Stimulated activated effector memory CD8-positive, alpha-beta T cell treated with anti-CD3 and anti-CD28 coated beads, Interleukin-12 subunit alpha, Interleukin-12 subunit beta, amount 100 ng/mL, for 72 hours (primary cell): ENCODE measurements around the gene NTSR1.
A peak's percentile ranks its signal among the peaks of the same experiment; 100 is the strongest.

ENCODE experiments used
- ATAC-seq: fragments of 150-1000 bp; cut with Tn5 transposase; 2 replicates; pipeline ENCODE4 v1.10.0; 2021
- DNase-seq, 2 donors: peaks; one replicate each; pipeline ENCODE4 v3.0.0; 2021 to 2022; ENCODE audit warnings: low spot score in 2 of 2
- H3K27ac Mint-ChIP-seq: one replicate; pipeline ENCODE4 v1.8.0; 2022; ENCODE audit warnings: mild to moderate bottlenecking, mixed read lengths
- H3K36me3 Mint-ChIP-seq: one replicate; pipeline ENCODE4 v1.8.0; 2022; ENCODE audit warnings: mild to moderate bottlenecking, mixed read lengths
- H3K4me1 Mint-ChIP-seq: one replicate; pipeline ENCODE4 v1.8.0; 2022; ENCODE audit warnings: mixed read lengths
- H3K4me3 Mint-ChIP-seq: one replicate; pipeline ENCODE4 v1.8.0; 2022; ENCODE audit warnings: mild to moderate bottlenecking, mixed read lengths
- H3K9me3 Mint-ChIP-seq: one replicate; pipeline ENCODE4 v1.8.0; 2022; ENCODE audit warnings: mixed read lengths

NTSR1 gene

GRCh38 chr20:62707921-62708521 is 615 bp upstream of the NTSR1 start:
- ATAC-seq (peak; percentile 35), DNase-seq (no peak)
- no peaks in the 10 kb centered on the region for H3K36me3 Mint-ChIP-seq
- no peaks in the 10 kb centered on the region for H3K9me3 Mint-ChIP-seq
- peaks cover 17% of the 10 kb centered on the region for H3K4me1 Mint-ChIP-seq
- no peak overlapping the region for H3K27ac Mint-ChIP-seq
- H3K4me3 Mint-ChIP-seq = peak overlapping the region; percentile 24

DNA sequence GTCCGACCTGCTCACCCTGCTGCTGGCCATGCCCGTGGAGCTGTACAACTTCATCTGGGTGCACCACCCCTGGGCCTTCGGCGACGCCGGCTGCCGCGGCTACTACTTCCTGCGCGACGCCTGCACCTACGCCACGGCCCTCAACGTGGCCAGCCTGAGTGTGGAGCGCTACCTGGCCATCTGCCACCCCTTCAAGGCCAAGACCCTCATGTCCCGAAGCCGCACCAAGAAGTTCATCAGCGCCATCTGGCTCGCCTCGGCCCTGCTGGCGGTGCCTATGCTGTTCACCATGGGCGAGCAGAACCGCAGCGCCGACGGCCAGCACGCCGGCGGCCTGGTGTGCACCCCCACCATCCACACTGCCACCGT is 885 bp downstream of the NTSR1 start:
- ATAC-seq (no peak), DNase-seq (no peak)
- peaks cover 8% of the 10 kb centered on the region for H3K4me1 Mint-ChIP-seq
- H3K9me3 Mint-ChIP-seq = no peaks in the 10 kb centered on the region
- H3K27ac Mint-ChIP-seq = no peak overlapping the region
- no peak overlapping the region for H3K4me3 Mint-ChIP-seq
- H3K36me3 Mint-ChIP-seq = no peaks in the 10 kb centered on the region

DNA sequence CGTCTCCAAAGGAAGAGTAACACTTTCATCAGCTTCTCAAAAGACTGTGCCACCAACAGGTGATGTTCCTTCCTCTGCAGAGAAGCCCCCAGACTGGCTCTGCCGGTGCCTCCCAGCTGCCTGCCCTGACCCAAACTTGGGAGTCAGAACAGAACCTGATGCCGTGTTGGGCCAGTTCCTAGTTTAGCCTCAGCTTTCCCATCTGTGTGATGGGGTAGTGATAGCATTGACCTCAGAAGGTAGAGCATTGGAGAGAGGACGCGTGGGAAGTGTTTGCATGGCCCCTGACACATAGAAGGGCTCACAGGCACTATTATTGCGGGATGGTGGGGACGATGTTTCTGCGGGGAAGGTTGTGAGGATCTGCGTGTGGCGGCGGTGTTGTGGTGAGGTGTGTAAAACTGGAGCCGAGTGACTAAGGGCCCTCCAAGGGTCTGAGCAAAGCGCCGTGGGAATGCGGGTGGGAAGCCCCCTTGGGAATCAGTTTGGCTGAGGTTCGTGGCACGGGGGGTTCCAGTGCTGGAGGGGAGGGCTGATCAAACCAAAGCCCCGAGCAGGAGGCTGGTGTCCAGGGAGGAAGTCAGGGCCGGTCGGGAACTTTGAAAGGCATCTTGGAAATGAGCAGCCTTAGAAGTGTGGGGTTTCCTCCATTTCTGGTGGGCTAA is 1.7 kb downstream of the NTSR1 start:
- no peak overlapping the region for H3K27ac Mint-ChIP-seq
- H3K9me3 Mint-ChIP-seq = no peaks in the 10 kb centered on the region
- H3K4me1 Mint-ChIP-seq = peaks cover 4% of the 10 kb centered on the region
- no peak overlapping the region for H3K4me3 Mint-ChIP-seq
- DNase-seq (no peak), ATAC-seq (no peak)
- no peaks in the 10 kb centered on the region for H3K36me3 Mint-ChIP-seq

DNA sequence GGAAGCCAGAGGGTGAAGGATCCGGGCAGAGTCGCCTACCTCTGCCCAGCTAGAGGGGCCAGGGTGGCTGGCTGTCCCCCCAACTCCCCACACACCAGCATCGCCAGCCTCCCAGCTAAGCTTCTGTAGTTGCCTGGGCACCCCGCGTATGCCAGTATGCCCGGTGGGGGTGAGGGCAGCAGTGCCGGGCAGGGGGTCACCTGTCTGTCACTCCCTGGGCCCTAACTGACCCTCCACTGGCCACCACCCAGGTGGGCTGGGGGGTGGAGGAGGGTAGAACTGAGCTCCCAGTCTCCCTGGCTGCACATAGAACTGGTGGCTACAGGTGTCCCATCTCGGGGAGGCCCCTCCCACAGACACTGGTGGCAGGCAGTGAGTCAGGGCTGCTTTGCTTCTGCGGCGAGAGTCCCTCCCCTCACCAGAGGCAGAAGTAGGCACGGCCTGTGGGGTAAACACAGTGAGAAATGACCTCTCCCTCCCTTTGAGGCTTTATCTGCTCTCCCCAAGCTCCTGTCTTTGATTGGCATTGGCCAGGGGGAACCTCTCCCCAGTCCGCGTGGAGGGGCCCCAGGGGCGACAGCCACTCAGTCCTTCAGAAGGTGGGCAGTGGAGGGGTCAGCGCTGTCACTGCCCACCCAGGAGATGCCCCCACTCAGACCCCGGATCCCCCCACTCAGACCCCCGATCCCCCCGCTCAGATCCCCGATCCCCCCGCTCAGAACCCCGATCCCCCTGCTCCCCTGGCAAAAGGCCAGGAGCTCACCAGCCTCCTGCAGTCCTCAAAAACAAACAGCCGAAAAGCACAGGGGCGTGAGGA is 2.5 kb downstream of the NTSR1 start:
- H3K4me3 Mint-ChIP-seq = no peak overlapping the region
- H3K27ac Mint-ChIP-seq = no peak overlapping the region
- peaks cover 9% of the 10 kb centered on the region for H3K4me1 Mint-ChIP-seq
- peak; percentile 79 for ATAC-seq
- no peaks in the 10 kb centered on the region for H3K9me3 Mint-ChIP-seq
- no peak for DNase-seq
- no peaks in the 10 kb centered on the region for H3K36me3 Mint-ChIP-seq

GRCh38 chr20:62711703-62712101 is 3.1 kb downstream of the NTSR1 start:
- Mint-ChIP-seq H3K36me3 (no peaks in the 10 kb centered on the region), H3K4me1 (peaks cover 16% of the 10 kb centered on the region), H3K27ac (no peak overlapping the region), H3K4me3 (no peak overlapping the region), H3K9me3 (no peaks in the 10 kb centered on the region)
- DNase-seq (no peak), ATAC-seq (no peak)

- Mint-ChIP-seq H3K9me3 (no peaks in the 10 kb centered on the region), H3K36me3 (no peaks in the 10 kb centered on the region), H3K27ac (no peak overlapping the region), H3K4me1 (peaks cover 23% of the 10 kb centered on the region), H3K4me3 (no peak overlapping the region)
- no peak for ATAC-seq
- no peak for DNase-seq
Measured at GRCh38 chr20:62712606-62713005, 4.0 kb downstream of the NTSR1 start.

DNA sequence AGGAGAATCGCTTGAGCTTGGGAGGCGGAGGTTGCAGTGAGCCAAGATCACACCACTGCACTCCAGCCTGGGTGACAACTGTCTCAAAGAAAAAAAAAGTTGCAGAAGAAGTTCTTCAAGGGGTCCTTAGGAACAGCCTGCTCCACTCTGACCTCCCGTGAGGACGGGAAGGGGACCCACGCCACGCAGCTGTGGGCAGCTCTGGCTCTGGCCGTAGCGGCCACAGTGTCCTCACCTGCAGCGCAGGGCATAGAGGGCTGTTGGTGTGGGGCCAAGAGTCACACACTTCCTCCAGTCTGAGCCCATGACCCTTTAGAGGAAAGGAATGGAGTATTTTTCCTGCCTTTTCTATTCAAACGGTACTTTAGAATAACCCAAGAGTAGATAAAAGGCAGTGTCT is 5.4 kb downstream of the NTSR1 start:
- Mint-ChIP-seq H3K27ac (no peak overlapping the region), H3K9me3 (no peaks in the 10 kb centered on the region), H3K36me3 (no peaks in the 10 kb centered on the region), H3K4me1 (peaks cover 27% of the 10 kb centered on the region), H3K4me3 (no peak overlapping the region)
- ATAC-seq = no peak
- DNase-seq = no peak

DNA sequence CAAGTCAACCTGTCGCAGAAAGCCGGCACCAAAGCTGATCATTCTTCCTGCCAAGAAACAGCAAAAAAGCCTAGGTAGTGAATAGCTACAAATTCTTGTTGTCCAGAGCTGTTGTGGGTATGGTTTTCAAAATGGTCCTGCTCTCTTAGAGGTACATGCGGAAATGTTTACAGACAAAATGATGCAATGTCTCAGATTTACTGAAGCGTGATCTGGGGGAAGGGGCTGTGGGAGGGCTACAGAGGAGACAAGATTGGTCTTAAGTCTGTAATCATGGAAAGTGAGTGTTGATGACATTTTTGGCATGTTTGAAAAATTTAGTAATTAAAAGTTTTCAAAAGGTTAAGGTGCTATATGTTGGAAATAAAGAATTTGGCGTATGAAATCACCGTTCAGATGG is 6.2 kb downstream of the NTSR1 start:
- no peak overlapping the region for H3K4me3 Mint-ChIP-seq
- no peaks in the 10 kb centered on the region for H3K9me3 Mint-ChIP-seq
- H3K4me1 Mint-ChIP-seq = peaks cover 27% of the 10 kb centered on the region
- H3K27ac Mint-ChIP-seq = no peak overlapping the region
- H3K36me3 Mint-ChIP-seq = no peaks in the 10 kb centered on the region
- DNase-seq (no peak), ATAC-seq (no peak)

DNA sequence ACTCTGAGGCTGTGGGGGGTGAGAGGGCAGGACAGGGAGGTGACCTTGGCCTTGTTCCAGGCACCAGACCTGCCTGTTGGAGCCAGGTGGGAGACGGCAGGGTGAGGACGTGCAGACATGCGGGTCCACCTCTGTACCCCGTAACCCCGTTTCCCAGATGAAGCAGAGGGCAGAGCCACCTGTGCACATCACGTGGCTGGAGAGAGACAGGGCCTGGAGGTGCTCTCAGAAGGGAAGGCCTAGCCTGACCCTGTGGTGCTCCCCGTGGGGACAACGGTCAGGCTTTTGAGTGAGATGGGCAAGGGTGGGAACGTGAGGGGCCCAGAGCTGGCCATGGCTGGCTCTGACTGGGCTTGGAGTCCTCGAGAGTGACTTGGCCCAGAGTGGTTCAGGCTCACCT is 6.6 kb downstream of the NTSR1 start:
- ATAC-seq = no peak
- Mint-ChIP-seq H3K4me1 (peaks cover 27% of the 10 kb centered on the region), H3K27ac (no peak overlapping the region), H3K4me3 (no peak overlapping the region), H3K36me3 (no peaks in the 10 kb centered on the region), H3K9me3 (peaks cover under 1% of the 10 kb centered on the region)
- no peak for DNase-seq

- H3K4me1 Mint-ChIP-seq = peaks cover 30% of the 10 kb centered on the region
- H3K9me3 Mint-ChIP-seq = peaks cover 5% of the 10 kb centered on the region
- peak overlapping the region; percentile 57 for H3K4me3 Mint-ChIP-seq
- H3K36me3 Mint-ChIP-seq = no peaks in the 10 kb centered on the region
- ATAC-seq = peak; percentile 92
- no peak for DNase-seq
- peak overlapping the region; percentile 60 for H3K27ac Mint-ChIP-seq
Measured at GRCh38 chr20:62716198-62716940, 7.7 kb downstream of the NTSR1 start.

DNA sequence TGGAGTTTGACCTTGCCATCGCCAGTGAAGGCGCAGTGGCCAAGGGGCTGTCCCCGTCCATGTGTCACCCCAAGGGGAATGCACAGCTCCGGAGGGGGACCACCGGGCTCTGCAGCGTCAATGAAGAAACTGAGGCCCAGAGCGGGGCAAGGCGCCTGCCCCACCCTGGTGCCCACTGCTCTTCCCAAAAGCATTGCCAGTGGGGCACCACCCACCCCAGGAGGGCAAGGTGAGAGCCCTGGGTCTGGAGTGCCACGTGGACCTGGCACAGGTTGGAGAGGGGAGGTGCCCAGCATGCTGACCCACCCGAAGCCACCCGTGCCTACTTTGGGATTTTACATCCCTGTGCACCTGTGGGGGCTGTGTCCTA is 8.3 kb downstream of the NTSR1 start:
- Mint-ChIP-seq H3K9me3 (peaks cover 5% of the 10 kb centered on the region), H3K36me3 (no peaks in the 10 kb centered on the region), H3K4me1 (peaks cover 35% of the 10 kb centered on the region), H3K27ac (no peak overlapping the region), H3K4me3 (peak overlapping the region; percentile 57)
- DNase-seq (no peak), ATAC-seq (no peak)

- ATAC-seq (no peak), DNase-seq (no peak)
- Mint-ChIP-seq H3K36me3 (no peaks in the 10 kb centered on the region), H3K4me1 (peaks cover 41% of the 10 kb centered on the region), H3K4me3 (no peak overlapping the region), H3K27ac (no peak overlapping the region), H3K9me3 (peaks cover 5% of the 10 kb centered on the region)
Measured at GRCh38 chr20:62717933-62718332, 9.3 kb downstream of the NTSR1 start.

GRCh38 chr20:62718546-62718945 is 9.9 kb downstream of the NTSR1 start:
- DNase-seq = no peak
- no peaks in the 10 kb centered on the region for H3K36me3 Mint-ChIP-seq
- peak overlapping the region; percentile 54 for H3K27ac Mint-ChIP-seq
- H3K4me1 Mint-ChIP-seq = peaks cover 41% of the 10 kb centered on the region
- no peak overlapping the region for H3K4me3 Mint-ChIP-seq
- no peak for ATAC-seq
- peaks cover 5% of the 10 kb centered on the region for H3K9me3 Mint-ChIP-seq

DNA sequence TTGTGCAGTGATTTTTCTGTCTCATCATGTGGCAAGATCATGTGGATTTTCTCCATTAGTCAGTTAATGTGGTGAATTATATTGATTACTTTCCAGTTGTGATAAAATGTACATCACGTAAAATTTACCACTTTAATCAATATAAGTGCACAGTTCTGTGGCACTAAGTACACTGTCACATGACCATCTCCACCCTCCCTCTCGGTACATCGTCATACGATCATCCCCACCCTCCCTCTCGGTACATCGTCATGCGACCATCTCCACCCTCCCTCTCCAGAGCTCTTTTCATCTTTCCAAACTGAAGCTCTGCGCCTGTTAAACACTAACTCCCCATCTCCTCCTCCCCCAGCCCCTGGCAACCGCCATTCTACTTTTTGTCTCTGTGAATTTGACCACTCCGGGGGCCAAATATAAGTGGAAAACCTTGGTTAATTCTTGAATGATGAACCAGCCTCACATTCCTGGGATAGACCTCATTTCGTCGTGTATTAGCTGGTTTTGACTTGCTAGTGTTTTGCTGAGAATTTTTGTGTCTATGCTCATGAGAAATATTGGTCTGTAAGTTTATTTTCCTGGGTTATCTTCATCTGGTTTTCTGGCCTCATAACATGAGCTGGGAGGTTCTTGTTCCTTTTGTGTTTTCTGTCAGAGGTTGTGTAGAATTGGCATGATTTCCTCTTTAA is 10.8 kb downstream of the NTSR1 start:
- peaks cover 41% of the 10 kb centered on the region for H3K4me1 Mint-ChIP-seq
- no peak overlapping the region for H3K27ac Mint-ChIP-seq
- ATAC-seq = no peak

More for the DNA sequence above, 10.8 kb downstream of the NTSR1 start:
- no peak for DNase-seq
- Mint-ChIP-seq H3K36me3 (no peaks in the 10 kb centered on the region), H3K4me3 (no peak overlapping the region), H3K9me3 (peaks cover 5% of the 10 kb centered on the region)
